Astrocyte (in vitro differentiated cells and primary cell): Measurements from ENCODE around the gene SULT2B1. TPM values are rescaled to one million over a fixed set of nuclear protein-coding genes. Genes with fewer than 3 reads are reported as not detected.

Source experiments
- DNase-seq: peaks from one replicate; pipeline ENCODE4 v3.0.0-alpha.2; 2010; ENCODE audit warnings: low read depth
- FAIRE-seq: peaks from 2 replicates; lab custom pipeline; 2011; peaks lifted over from hg19 to GRCh38; lab: Jason Lieb, UNC
- H2AFZ ChIP-seq: 2 replicates; pipeline ENCODE4 v1.6.0; 2012; ENCODE audit warnings: low read depth, low read length, inconsistent platforms
- H3K27ac ChIP-seq: 2 replicates; pipeline ENCODE4 v1.5.1; 2011; ENCODE audit warnings: low read depth, low read length, inconsistent platforms
- H3K27me3 ChIP-seq: 2 replicates; pipeline ENCODE4 v1.6.0; 2011; ENCODE audit warnings: low read length, inconsistent platforms; ENCODE audit not compliant: insufficient read depth
- H3K36me3 ChIP-seq: 2 replicates; pipeline ENCODE4 v1.5.1; 2011; ENCODE audit warnings: low read length, inconsistent platforms; ENCODE audit not compliant: insufficient read depth
- H3K4me1 ChIP-seq: 2 replicates; pipeline ENCODE4 v1.5.1; 2011; ENCODE audit warnings: low read length, inconsistent platforms; ENCODE audit not compliant: insufficient read depth
- H3K4me2 ChIP-seq: 2 replicates; pipeline ENCODE4 v1.6.0; 2012; ENCODE audit warnings: low read length, inconsistent platforms
- H3K4me3 ChIP-seq: 2 replicates; pipeline ENCODE4 v1.5.1; 2011; ENCODE audit warnings: low read depth, mild to moderate bottlenecking, low read length, inconsistent platforms; ENCODE audit not compliant: insufficient read depth
- H3K79me2 ChIP-seq: 2 replicates; pipeline ENCODE4 v1.6.0; 2012; ENCODE audit warnings: mild to moderate bottlenecking, low read length, inconsistent platforms; ENCODE audit not compliant: insufficient read depth
- H3K9ac ChIP-seq: 2 replicates; pipeline ENCODE4 v1.6.0; 2012; ENCODE audit warnings: mild to moderate bottlenecking, low read length, inconsistent platforms
- H3K9me3 ChIP-seq: 2 replicates; pipeline ENCODE4 v1.5.1; 2012; ENCODE audit warnings: low read depth, mild to moderate bottlenecking, low read length, inconsistent platforms; ENCODE audit not compliant: insufficient read depth
- H4K20me1 ChIP-seq: 2 replicates; pipeline ENCODE4 v1.6.0; 2012; ENCODE audit warnings: low read length, inconsistent platforms; ENCODE audit not compliant: insufficient read depth
- H3K27ac Mint-ChIP-seq: one replicate; pipeline ENCODE4 v1.8.0; 2021; ENCODE audit warnings: mild to moderate bottlenecking, mixed read lengths; ENCODE audit not compliant: unreplicated experiment
- H3K27me3 Mint-ChIP-seq: one replicate; pipeline ENCODE4 v1.8.0; 2021; ENCODE audit warnings: low read depth, mixed read lengths; ENCODE audit not compliant: unreplicated experiment
- H3K36me3 Mint-ChIP-seq: one replicate; pipeline ENCODE4 v1.8.0; 2021; ENCODE audit warnings: low read depth, mixed read lengths; ENCODE audit not compliant: unreplicated experiment
- H3K4me1 Mint-ChIP-seq: one replicate; pipeline ENCODE4 v1.8.0; 2021; ENCODE audit warnings: low read depth, mixed read lengths; ENCODE audit not compliant: unreplicated experiment
- H3K4me3 Mint-ChIP-seq: one replicate; pipeline ENCODE4 v1.8.0; 2021; ENCODE audit warnings: mild to moderate bottlenecking, moderate library complexity, mixed read lengths; ENCODE audit not compliant: unreplicated experiment
- H3K9me3 Mint-ChIP-seq: one replicate; pipeline ENCODE4 v1.8.0; 2021; ENCODE audit warnings: mild to moderate bottlenecking, mixed read lengths; ENCODE audit not compliant: unreplicated experiment
- CTCF ChIP-seq: IDR thresholded peaks from 2 replicates; pipeline ENCODE4 v1.5.1; 2011; ENCODE audit warnings: low read depth, mild to moderate bottlenecking, inconsistent platforms, low read length, moderate library complexity; ENCODE audit not compliant: insufficient read depth
- EZH2 ChIP-seq: IDR thresholded peaks from 2 replicates; pipeline ENCODE4 v1.6.1; 2012; ENCODE audit warnings: mild to moderate bottlenecking, low read length, inconsistent platforms; ENCODE audit not compliant: insufficient read depth
- total RNA-seq: library from RNA; stranded (reverse); gene quantifications from 2 replicates; pipeline ENCODE4 v1.2.1, GENCODE V29; 2021

Gene SULT2B1
- total RNA-seq, 1 donor from 2014 or later = not detected

GRCh38 chr19:48634424-48635262, 82.7 kb downstream of the SULT2B1 start:
- Histone ChIP-seq H3K27me3 (peaks cover 3% of the 10 kb centered on the region), H4K20me1 (no peaks in the 10 kb centered on the region), H3K4me1 (peaks cover 46% of the 10 kb centered on the region), H2AFZ (peak overlapping the region; percentile 35), H3K4me2 (peak overlapping the region; percentile 88), H3K36me3 (no peaks in the 10 kb centered on the region), H3K4me3 (no peak overlapping the region), H3K9me3 (no peaks in the 10 kb centered on the region), H3K9ac (peak overlapping the region; percentile 29), H3K27ac (no peak overlapping the region), H3K79me2 (no peaks in the 10 kb centered on the region)
- peak overlapping the region; percentile 14 for H3K4me3 Mint-ChIP-seq
- DNase-seq = peak; percentile 80
- FAIRE-seq = no peak
- peaks cover 3% of the 10 kb centered on the region for H3K27me3 Mint-ChIP-seq
- no peaks in the 10 kb centered on the region for H3K9me3 Mint-ChIP-seq
- no peak overlapping the region for H3K27ac Mint-ChIP-seq
- TF ChIP-seq EZH2 (no peak), CTCF (no peak)
- H3K36me3 Mint-ChIP-seq = no peaks in the 10 kb centered on the region
- peaks cover 3% of the 10 kb centered on the region for H3K4me1 Mint-ChIP-seq

GRCh38 chr19:48635263-48635965, 83.4 kb downstream of the SULT2B1 start:
- H3K79me2 ChIP-seq = no peaks in the 10 kb centered on the region
- no peaks in the 10 kb centered on the region for H3K36me3 ChIP-seq
- H3K4me1 ChIP-seq = peaks cover 40% of the 10 kb centered on the region
- TF ChIP-seq EZH2 (no peak), CTCF (no peak)
- DNase-seq (no peak), FAIRE-seq (no peak)
- Mint-ChIP-seq H3K36me3 (no peaks in the 10 kb centered on the region), H3K4me3 (no peak overlapping the region), H3K27me3 (peaks cover 5% of the 10 kb centered on the region), H3K4me1 (peaks cover 3% of the 10 kb centered on the region), H3K27ac (no peak overlapping the region), H3K9me3 (no peaks in the 10 kb centered on the region)
- H3K4me3 ChIP-seq = peak overlapping the region; percentile 35
- H3K27me3 ChIP-seq = peaks cover 3% of the 10 kb centered on the region
- peak overlapping the region; percentile 25 for H2AFZ ChIP-seq
- peak overlapping the region; percentile 38 for H3K9ac ChIP-seq
- H3K4me2 ChIP-seq = peak overlapping the region; percentile 88
- no peak overlapping the region for H3K27ac ChIP-seq
- no peaks in the 10 kb centered on the region for H3K9me3 ChIP-seq
- no peaks in the 10 kb centered on the region for H4K20me1 ChIP-seq
